NCI-H1105 treated with DMSO at 0.1 percent for 48 hours (cell line): ENCODE measurements around the gene CA5B.
"Not testable (repeated sequence)": the region's sequence is repeated elsewhere in the genome, so short reads cannot be mapped to it uniquely, and the experiment has no call there.

Source experiments
- DNase-seq: peaks from one replicate; lab custom pipeline; 2025; lab: John Stamatoyannopoulos, UW

Gene CA5B

DNA sequence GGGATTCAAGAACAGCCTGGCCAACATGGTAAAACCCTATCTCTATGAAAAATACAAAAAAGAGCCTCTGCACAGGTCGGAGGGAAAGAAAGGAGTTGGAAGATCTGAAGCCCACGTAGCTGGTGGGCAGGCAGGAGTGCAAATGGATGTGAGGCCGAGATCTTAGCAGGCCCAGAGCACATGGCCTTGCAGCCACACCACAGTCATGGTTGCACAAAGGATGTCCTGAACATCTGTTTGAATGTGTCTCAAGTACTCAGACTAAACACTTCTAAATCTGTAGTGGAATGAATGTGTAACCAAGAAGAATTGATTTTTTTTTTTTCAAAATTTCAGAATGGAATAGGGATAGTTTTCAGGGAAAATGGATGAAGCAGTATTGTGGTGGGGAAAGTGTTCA lies 10.8 kb downstream of the CA5B start:
- DNase-seq, result no peak

DNA sequence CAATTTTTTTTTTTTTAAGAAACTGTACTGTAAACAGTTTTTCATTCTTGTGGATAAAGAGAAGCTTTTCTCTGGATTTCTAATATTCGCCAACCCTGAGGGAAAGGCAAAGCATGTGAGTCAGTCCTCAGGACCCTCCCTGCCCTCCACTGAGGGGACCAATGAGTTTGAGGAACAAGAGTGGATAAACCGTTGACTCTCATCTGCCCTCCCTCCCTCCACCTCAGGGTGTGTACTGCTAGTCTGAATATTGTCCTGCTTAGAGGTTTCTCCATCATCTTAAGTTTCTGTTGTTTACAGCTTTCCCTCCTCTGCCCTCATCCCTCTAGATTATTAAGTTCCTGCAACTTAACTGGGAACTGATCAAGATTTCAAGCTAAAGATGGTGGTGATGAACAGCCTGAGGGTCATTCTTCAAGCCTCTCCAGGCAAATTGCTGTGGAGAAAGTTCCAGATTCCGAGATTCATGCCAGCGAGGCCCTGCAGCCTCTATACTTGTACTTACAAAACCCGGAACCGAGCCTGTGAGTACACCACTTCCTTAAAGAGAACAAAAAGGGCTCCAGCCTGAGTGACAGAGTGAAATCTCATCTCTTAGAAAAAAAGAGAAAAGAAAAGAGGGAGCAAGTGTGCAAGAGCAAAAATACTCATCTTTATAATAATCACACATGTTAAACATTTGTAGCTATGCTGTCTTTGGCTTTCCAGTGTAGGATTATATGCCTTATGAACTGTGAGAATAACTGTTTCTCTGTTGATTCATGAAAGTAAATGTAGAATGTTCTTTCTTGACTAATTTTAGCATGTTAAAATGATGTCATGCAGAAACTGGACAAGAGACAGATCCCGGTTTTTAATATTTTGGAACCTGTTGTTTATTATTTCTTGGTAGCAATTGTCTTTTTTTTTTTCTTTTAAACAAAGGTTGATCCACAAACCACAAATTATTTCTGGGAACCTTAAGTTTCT lies 11.9 kb downstream of the CA5B start:
- no peak for DNase-seq

DNA sequence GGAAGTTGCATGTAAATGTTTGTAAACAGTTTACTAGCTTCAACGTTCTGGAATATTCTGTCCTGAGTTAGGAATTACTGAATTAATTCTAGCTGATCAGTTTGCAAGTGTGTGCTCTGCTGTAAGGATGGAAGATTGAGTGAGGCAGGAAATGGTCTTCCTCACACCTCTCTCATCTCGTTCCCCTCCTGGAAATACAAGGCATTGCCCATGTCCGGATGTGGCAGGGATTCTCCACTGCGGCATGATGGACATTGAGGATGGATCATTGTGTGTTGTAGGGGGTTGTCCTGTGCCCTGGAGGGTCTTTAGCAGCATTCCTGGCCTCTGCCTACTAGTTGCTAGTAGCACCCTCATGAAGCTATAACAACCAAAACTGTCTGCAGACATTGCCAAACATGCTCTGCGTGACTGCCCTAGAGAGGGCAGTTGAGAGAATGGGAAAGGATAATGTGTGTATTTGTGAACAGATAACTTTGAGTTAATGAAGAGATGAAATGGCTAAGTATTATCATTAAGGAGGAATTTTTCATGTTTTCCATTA lies 12.6 kb downstream of the CA5B start:
- no peak for DNase-seq

DNA sequence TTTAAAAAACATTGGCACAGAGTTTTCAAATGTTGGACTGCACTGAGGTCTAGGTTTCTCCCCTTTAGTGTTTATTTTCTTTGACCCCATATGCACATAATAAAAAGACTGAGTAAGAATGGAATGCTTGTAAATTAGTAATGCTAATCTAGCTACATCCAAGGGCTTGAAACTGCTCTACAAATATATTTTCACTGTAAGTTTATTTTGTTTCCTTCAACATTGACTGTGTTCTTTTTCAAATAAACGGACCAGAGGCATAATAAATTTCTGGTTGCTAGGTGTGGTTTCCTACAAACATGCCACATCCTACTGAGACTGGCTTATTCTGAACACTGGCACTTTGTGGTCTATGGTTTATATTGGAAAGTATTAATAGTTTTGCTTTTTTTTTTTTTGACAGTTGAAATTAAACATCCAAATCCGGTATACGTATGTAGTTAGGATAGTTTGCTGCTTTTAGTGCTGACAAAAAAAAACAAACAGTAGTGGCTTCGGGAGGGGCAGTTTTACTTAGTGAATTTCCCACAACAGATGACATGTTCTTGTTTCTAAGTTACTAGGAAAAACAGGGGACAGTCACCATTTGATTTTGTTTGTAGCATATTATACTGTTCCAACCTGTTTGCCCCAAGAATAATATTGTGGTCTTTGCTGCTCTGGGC lies 13.2 kb downstream of the CA5B start:
- DNase-seq, result no peak

GRCh38 chrX:15755091-15755490 lies 17.0 kb downstream of the CA5B start:
- DNase-seq, result no peak

DNA sequence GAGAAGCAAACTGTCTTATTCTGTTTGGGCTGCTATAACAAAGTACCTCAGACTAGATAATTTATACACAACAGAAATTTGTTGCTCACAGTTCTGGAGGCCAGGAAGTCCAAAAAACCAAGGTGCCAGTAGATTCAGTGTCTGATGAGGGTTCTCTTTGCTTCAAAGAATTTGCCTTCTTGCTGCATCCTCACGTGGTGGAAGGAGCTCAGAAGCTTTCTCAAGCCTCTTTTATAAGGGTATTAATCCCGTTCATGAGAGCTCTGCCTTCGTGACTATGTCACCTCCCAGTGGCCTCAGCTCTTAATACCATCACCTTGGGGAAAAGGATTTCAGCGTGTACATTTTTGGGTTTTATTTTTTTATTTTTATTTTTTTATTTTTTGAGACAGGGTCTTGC lies 20.1 kb downstream of the CA5B start:
- no peak for DNase-seq

GRCh38 chrX:15759886-15760285 lies 21.8 kb downstream of the CA5B start:
- not testable (repeated sequence) for DNase-seq

- peak; percentile 1 for DNase-seq
Observed at GRCh38 chrX:15761564-15762191, 23.6 kb downstream of the CA5B start.

- no peak for DNase-seq
Observed at GRCh38 chrX:15769300-15769954, 31.4 kb downstream of the CA5B start.

DNA sequence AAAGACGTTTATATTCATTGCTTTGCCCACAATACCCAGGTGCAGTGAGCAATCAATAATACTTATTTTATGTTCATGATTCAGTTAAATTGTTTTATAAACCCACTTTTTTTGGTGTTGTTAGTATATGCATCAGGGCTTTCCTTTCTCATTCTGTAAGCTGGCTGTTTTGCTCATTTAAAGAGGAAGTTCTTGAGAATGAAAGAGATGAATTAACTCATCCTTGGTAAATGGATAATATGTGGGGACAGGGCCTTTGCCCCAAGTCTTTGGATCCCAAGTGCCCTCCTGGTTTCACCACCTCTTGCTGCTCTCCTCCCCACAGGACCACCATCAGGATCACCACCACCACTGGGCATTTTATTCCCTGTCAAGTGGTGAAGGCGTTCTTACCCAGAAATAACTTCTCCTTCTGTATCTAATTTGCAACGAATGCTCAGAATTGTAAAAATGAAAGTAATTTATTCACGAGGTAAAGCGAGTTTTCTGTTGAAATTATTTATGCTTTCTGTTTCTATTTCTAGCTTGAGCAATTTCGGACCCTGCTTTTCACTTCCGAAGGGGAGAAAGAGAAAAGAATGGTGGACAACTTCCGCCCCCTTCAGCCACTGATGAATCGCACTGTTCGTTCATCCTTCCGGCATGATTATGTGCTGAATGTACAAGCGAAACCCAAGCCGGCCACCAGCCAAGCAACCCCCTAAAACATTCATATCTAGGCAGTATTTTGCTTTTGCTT lies 44.1 kb downstream of the CA5B start:
- no peak for DNase-seq

- no peak for DNase-seq
Observed at GRCh38 chrX:15785176-15785750, 47.2 kb downstream of the CA5B start.

DNA sequence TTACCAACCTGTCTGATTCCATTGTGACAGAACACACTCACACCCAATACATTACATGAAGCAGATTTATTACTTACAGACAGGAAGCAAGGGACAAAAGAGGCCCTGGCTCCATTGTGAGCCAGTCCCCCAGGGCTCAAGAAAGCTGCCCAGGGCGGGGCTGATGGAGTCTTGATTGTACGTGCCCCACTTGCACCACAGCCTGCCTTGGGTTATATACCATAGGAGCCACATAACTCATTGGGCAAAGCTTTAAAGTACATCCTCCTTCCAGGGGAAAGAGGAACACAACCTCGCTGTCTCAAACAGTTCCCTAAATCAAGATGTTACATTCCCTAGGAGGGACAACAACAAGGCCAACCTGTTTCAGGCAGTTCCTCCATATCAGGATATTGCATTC lies 48.8 kb downstream of the CA5B start:
- no peak for DNase-seq

GRCh38 chrX:15789979-15790768 lies 52.1 kb downstream of the CA5B start, which contains the start of gene ZRSR2:
Gene ZRSR2 (plus strand): TSS chrX:15790484. CDS start chrX:15790496, 12 bp downstream.
- DNase-seq, result peak; percentile 82

DNA sequence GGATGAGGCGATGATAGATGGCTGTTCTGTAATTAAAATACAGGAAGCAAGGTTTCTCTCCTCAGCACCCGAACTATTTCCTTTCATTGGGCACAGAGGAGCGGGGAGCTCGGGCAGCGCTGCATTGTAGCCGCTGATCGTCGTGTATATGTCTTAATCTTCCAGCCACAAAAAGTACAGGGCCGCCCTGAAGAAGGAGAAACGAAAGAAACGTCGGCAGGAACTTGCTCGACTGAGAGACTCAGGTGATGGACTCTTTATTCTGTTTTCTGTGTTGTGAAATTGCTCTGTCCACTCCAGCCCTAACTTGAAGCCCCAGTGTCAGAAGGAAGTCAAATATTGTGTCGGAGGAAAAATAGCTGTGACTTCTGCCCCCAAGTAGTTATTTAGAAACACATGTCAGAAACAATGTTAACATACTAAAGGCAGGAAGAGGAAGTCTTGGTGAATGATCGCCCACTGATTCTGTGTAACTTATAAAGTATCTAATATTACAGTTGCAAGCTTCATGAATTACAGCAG lies 52.8 kb downstream of the CA5B start:
- DNase-seq, result no peak

DNA sequence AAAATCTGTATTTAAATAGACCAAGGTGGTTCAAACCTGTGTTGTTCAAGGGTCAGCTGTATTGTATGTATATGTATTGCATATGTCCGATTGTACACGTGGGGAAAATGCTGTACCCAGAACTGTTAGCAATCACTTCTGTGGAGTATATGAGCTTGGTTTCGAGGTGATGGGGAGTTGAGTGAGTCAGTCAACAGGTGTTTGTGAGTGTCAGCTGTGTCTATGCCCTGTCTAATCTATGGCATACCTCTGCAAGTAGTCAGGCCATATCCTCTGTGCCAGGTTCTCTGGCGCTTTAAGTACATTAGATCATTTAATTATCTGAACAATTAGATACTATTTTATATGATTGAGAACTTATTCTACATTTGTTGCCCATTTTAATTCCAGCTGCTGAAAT lies 59.6 kb downstream of the CA5B start:
- DNase-seq, result no peak

- no peak for DNase-seq
Observed at GRCh38 chrX:15804563-15804962, 66.5 kb downstream of the CA5B start.

- no peak for DNase-seq
Observed at GRCh38 chrX:15808254-15808653, 70.2 kb downstream of the CA5B start.

DNA sequence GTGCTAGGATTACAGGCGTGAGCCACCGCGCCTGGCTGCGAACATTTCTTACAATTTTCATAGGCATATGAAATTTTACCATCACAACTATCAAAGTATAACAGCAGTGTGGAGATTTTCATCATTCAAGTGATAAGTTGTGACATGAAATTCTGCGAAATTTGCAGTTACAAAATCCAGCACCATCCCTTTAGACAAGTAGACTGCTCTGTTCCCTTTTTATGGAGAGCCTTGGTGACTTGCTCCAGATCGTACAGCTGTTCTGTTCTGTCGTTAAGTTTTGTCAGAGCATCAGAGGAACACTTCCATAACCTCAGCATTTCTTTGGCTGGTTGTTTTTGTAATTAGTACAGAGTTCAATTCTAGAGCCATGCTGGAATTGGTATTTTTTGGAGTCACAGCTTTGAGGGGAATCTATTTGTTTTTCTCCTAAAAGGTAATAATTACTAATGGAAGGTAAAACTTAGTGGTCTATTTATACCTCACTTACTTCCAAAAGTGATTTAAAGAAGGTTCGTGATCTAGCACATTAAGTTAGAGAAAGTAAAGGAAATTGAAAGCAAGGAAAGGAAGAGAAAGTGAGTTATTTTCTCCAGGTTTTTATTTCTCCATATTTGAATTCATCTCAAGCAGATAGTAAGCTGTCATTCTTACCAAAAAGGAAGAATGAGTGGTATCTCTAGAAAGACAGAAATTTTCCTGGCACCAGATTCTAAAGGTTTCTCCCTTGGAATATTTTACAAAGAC lies 74.3 kb downstream of the CA5B start:
- no peak for DNase-seq

DNA sequence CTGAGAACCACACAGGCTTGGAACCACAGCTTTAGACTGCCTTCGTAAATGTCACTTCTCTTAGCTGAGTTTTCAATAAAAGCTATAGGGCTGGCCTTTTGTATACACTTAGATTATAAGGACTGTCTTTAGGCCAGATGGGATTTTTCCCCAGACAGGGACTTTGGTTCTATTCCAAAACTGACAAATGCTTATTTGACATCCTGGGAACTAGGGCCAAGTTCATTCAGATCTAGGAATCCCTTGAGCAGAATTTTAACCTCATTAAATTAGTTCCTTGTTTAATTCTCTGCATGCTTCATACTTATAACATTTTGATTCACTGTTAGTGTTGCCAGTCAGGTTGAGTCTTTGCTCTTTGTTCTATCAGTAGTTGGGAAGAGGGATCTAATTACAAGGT lies 75.3 kb downstream of the CA5B start:
- DNase-seq, result no peak
